Prostate gland (tissue), 2 donors: ENCODE measurements around the gene CSNK1D.

ENCODE experiments used
- POLR2A ChIP-seq: fragments of 450-650 bp; IDR thresholded peaks from one replicate; pipeline ENCODE4 v1.6.1; 2016; ENCODE audit warnings: antibody characterized with exemption, mild to moderate bottlenecking
- POLR2AphosphoS5 ChIP-seq: sonication (generic); formaldehyde crosslinking; IDR thresholded peaks from one replicate; pipeline ENCODE4 v1.6.1; 2017; ENCODE audit warnings: antibody characterized with exemption
- TF ChIP-seq, protein P1 (sequence below), 4 experiments: fragments of 200-600 bp in 2 of 4; fragments of 450-650 bp in 2 of 4; sonication (generic) in 2 of 4; IDR thresholded peaks; 1 replicate in 3 of 4; 2 replicates in 1 of 4; pipeline ENCODE4 v1.5.1; 2016 to 2019; ENCODE audit warnings: antibody characterized with exemption in 4 of 4, mild to moderate bottlenecking in 2 of 4, moderate library complexity in 2 of 4

DNA sequence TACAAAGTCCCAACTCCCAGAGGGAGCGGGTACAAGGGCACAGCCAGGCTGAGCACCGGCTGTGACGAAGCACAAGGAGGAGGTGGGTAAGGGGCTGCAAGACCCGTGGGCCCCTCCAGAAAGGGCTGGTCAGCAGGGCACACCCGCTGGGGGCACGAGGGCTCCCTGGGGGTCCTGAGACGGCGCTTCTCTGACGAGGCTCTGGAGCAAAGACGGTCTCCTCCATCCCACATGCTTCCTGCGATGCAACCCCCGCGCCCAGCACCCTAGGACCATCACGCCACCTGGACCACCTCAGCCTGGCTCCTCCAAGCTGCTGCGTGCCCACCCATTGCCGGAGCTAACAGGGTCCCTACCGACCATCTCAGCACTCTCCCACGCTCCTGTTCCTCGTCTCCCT, 69.6 kb downstream of the CSNK1D start:
- TF ChIP-seq, protein P1, sequence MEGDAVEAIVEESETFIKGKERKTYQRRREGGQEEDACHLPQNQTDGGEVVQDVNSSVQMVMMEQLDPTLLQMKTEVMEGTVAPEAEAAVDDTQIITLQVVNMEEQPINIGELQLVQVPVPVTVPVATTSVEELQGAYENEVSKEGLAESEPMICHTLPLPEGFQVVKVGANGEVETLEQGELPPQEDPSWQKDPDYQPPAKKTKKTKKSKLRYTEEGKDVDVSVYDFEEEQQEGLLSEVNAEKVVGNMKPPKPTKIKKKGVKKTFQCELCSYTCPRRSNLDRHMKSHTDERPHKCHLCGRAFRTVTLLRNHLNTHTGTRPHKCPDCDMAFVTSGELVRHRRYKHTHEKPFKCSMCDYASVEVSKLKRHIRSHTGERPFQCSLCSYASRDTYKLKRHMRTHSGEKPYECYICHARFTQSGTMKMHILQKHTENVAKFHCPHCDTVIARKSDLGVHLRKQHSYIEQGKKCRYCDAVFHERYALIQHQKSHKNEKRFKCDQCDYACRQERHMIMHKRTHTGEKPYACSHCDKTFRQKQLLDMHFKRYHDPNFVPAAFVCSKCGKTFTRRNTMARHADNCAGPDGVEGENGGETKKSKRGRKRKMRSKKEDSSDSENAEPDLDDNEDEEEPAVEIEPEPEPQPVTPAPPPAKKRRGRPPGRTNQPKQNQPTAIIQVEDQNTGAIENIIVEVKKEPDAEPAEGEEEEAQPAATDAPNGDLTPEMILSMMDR (IDR thresholded peaks at IDR 0.05) = no peak
- TF ChIP-seq POLR2A (no peak), POLR2AphosphoS5 (no peak)
